NCI-H1092 (cell line): Measurements from ENCODE around the gene PMVK.

Experiments used
- DNase-seq: peaks from one replicate; lab custom pipeline; 2025; lab: John Stamatoyannopoulos, UW

PMVK gene

GRCh38 chr1:154878371-154879037 is 58.0 kb downstream of the PMVK start:
- DNase-seq = peak; percentile 60

- no peak for DNase-seq
Measured at GRCh38 chr1:154877370-154877974, 59.0 kb downstream of the PMVK start.

DNA sequence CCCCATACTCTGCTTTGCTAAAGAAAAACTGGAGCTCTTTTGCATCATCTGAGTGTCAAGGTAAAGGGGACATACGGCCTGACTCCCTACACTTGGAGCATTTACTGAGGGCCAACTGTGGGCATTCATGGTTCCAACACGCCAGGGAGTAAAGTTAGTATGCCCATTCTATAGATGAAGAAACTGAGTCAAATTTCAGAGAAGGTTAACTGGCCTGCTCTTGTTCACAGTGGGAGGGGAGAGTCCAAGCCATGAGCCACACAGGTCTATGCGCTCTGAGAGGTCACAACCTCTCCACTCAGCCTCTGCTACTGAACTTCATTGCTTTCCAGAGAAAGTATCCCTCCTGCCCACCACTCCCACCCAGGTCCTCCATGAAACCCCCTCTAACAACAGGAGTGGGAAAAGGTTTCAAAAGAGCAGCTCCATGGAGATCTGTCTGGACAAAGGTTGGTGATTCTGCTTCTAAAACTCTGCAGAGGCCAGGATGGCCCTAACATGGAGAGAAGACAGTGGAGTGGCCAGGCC is 59.6 kb downstream of the PMVK start:
- no peak for DNase-seq
